Cardiac fibroblast (primary cell): Measurements from ENCODE around the gene CDK5.

Experiments
- DNase-seq, 2 donors: peaks; one replicate each; pipeline versions ENCODE4 v3.0.0 to v3.0.0-alpha.2; 2010; ENCODE audit warnings: low read depth in 2 of 2
- H3K4me3 ChIP-seq, 2 donors: replicated peaks in 1 of 2; 1 replicate in 1 of 2; 2 replicates in 1 of 2; pipeline ENCODE4 v1.5.1; 2011; ENCODE audit warnings: low read depth in 2 of 2, low read length in 2 of 2, mild to moderate bottlenecking in 2 of 2, moderate library complexity in 1 of 2
- CTCF ChIP-seq: IDR thresholded peaks from one replicate; pipeline ENCODE4 v1.5.1; 2011; ENCODE audit warnings: low read depth, mild to moderate bottlenecking, low read length, inconsistent platforms

CDK5 gene

GRCh38 chr7:151040616-151041375, 16.9 kb downstream of the CDK5 start:
- H3K4me3 ChIP-seq, result no peak overlapping the region
- TF ChIP-seq CTCF, result no peak
- no peak for DNase-seq

- no peak for DNase-seq
- H3K4me3 ChIP-seq, result no peak overlapping the region
- no peak for TF ChIP-seq CTCF
Observed at GRCh38 chr7:151039850-151040548, 17.7 kb downstream of the CDK5 start.

GRCh38 chr7:151038951-151039849, 18.5 kb downstream of the CDK5 start:
- DNase-seq, result peak; percentile 88 to 96

GRCh38 chr7:151035902-151036301, 21.8 kb downstream of the CDK5 start:
- no peak overlapping the region for H3K4me3 ChIP-seq
- no peak for DNase-seq
- no peak for TF ChIP-seq CTCF

More at GRCh38 chr7:151038951-151039849, 18.5 kb downstream of the CDK5 start:
- no peak overlapping the region for H3K4me3 ChIP-seq
- no peak for TF ChIP-seq CTCF

GRCh38 chr7:151035026-151035717, 22.5 kb downstream of the CDK5 start:
- DNase-seq, result no peak

More at GRCh38 chr7:151035026-151035717, 22.5 kb downstream of the CDK5 start:
- H3K4me3 ChIP-seq, result no peak overlapping the region
- no peak for TF ChIP-seq CTCF
